ENCODE measurements around the gene RAB3GAP2.

GRCh38 chr1:220213382-220213983 lies 58.8 kb downstream of the RAB3GAP2 start:
- TF ChIP-seq, protein P1, sequence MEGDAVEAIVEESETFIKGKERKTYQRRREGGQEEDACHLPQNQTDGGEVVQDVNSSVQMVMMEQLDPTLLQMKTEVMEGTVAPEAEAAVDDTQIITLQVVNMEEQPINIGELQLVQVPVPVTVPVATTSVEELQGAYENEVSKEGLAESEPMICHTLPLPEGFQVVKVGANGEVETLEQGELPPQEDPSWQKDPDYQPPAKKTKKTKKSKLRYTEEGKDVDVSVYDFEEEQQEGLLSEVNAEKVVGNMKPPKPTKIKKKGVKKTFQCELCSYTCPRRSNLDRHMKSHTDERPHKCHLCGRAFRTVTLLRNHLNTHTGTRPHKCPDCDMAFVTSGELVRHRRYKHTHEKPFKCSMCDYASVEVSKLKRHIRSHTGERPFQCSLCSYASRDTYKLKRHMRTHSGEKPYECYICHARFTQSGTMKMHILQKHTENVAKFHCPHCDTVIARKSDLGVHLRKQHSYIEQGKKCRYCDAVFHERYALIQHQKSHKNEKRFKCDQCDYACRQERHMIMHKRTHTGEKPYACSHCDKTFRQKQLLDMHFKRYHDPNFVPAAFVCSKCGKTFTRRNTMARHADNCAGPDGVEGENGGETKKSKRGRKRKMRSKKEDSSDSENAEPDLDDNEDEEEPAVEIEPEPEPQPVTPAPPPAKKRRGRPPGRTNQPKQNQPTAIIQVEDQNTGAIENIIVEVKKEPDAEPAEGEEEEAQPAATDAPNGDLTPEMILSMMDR (conservative IDR thresholded peaks at IDR 0.05 in 1 of 2, IDR thresholded peaks at IDR 0.05 in 1 of 2; ENCODE audit: low read depth in 1 of 2, low read length in 2 of 2): no peak
- no peak for TF ChIP-seq EZH2 (IDR thresholded peaks at IDR 0.05; ENCODE audit: low read length, missing control alignments)

Measured in fibroblast of lung (primary cell).